Non-pigmented ciliary epithelial cell (primary cell): ENCODE data around the gene MAPKAP1.
"Not testable (repeated sequence)": the region's sequence is repeated elsewhere in the genome, so short reads cannot be mapped to it uniquely, and the experiment has no call there.

Experiments used
- DNase-seq: peaks from one replicate; pipeline ENCODE4 v3.0.0-alpha.2; 2010; ENCODE audit warnings: low read depth

MAPKAP1 gene

DNA sequence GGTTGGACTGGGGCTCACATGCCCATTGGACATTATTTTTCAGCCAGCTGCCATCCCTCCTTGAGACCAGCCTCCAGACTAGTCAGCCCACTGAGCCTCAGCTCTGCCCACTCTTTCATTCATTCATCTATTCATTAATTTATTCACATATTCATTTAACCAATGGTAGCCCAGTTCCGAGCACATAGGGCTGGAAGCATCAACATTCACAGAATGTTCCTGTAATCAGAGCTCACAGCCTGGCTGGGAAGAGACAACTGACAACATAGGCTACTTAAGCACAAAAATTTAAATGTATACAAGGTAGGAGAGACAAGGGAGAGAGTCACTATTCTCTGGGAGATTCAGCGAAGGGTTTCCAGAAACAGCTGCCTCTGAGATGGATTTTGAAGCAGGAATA, 23.2 kb upstream of the MAPKAP1 start:
- no peak for DNase-seq

DNA sequence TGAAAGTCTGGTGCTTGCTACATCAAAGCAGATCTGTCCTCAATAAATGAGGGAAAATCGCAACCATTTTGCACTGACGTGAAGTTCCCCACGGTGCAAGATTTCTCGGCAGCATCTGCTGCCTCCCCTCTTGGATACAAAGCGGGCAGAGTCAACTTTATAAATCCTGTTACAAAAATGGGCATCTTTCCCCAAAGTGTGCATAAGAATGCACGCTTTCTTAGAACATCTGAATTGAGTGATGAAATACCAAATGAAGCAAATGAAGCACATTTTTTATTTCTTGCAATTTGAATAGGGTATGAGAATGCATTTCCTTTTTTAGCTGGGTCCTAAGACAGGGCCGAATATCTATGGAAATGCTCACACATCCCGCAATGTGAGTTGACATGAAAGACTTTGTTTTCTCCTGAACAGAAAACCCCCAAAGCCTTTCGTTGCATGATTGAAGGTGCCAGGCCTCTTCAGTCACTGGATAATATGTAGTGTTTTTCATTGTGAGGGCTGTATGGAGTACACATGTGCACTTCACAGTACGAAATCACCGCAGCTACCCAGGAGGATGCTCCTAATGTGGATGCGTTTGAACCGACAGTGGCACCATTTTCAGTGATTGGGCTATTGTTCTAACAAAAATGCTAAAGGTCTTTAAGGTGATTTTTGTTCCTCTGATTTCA, 19.6 kb upstream of the MAPKAP1 start:
- no peak for DNase-seq

DNA sequence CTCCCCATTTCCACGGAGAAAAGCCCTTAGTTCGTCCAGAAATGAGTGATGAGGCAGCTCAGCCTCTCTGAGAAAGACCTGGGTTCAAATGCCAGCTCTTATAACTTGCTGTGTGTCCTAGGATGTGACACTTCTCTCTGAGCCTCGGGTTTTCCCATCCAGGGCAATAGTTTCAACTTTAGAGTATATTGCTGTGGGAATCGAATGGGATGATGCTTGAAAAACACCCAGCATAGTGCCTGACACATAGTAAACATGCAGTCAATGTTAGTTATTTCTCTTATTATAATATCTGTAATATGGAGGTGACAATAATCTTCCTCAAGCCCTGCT, 430 bp upstream of the MAPKAP1 start:
- DNase-seq: no peak

DNA sequence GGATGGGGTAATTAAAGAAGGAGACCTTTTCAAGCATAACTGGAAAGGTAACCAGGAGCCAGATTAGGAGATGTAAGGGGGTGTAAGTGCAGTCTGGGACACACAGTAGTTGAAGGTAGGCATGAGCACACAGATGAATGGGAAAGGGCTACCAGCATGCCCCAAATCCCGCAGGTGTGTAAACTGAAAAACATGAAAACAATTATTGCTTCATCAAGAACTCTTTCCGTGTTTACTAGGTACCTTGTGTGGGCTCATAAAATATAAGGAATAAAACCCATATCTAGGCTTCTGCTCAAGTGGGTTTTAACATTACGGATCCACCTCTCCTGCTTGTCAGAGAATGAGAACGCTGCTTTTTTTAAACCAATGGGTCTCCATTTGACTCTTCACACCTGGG, 1.1 kb downstream of the MAPKAP1 start:
- no peak for DNase-seq

DNA sequence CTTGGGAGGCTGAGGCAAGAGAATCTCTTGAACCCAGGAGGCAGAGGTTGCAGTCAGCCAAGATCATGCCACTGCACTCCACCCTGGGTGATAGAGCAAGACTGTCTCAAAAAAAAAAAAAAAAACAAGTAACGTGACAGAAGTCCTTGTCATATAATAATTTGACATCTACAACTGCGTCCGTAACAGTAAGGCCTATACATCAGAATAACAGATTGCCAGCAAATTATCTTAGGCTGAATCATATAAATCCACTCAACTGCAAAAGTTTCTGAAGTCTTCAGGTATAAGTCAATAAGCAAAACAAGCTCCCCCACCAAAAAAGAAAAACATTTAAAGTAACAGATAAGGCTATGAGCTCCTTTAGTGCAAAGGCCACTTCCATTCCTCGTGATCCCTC, 3.3 kb downstream of the MAPKAP1 start:
- no peak for DNase-seq

DNA sequence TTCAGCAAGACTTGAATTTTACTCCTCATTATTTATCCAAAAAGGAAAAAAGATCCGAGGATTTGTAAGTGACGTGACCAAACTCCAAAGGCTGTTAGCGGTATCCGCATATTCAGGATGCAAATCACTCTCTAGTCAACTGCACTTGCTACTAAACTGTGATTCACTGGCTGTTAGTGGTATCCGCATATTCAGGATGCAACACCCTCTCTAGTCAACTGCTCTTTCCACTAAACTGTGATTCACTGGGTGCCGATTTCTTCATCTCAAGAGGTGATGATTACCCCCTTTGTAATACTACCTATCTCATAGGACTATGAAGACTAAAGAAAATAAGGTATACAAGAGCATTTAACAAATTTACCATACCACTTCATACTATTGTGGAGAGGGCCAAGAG, 5.7 kb downstream of the MAPKAP1 start:
- DNase-seq: peak; percentile 22

DNA sequence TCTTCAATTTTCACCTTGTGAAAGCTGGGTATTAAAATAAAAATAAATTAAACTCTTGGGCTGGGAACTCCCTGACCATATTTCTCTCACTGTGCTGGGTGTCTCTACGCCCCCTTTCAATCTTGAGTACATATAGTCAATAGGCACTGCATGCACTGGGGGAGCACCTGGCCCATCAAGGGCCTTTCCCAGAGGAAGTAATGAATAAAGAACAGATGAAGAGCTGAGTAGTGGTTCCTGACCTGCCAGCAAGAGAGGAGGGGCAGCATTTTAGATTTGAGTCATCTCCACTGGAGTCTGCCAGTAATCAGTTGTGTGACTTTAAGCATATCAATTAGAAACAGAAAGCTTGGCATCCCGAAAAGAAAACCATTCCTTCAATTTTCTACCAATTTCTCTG, 6.2 kb downstream of the MAPKAP1 start:
- DNase-seq: no peak

DNA sequence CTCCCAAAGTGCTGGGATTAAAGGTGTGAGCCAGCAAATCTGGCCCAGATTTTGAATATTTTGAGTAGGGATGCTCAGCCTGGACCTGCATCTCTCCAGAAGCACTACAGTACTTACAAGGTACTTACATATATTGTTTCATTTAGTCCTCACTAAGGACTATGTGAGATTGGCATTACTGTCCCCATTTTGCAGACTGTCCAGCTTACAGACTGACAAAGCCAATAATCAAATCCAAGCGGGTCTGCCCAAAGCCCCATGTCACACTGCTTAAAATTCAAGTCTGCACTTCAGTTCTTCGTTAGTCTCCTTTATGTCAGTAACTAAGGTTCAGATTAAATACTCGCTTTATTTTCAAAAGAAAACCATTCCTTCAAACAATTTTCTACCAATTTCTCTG, 7.1 kb downstream of the MAPKAP1 start:
- no peak for DNase-seq

DNA sequence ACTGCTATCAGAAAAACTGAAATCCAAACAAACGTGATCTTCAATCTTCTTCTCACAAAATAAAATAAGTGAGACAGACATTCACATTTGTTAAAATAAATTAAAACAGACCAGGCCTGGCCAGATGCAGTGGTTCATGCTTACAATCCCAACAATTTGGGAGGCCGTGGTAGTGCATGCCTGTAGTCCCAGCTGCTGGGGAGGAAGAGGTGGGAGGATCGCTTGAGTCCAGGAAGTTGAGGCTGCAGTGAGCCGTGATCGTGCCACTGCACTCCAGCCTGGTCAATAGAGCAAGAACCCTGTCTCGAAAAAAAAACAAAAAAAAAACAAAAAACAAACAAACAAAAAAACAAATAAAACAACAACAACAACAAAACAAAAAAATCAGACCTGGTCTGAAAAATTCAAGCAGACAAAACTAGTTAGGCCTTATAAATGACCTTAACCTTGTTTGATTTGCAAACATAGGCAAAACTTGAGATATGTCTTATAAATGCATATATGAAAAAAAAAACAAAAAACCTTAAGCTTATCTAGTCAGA, 10.8 kb downstream of the MAPKAP1 start:
- no peak for DNase-seq

DNA sequence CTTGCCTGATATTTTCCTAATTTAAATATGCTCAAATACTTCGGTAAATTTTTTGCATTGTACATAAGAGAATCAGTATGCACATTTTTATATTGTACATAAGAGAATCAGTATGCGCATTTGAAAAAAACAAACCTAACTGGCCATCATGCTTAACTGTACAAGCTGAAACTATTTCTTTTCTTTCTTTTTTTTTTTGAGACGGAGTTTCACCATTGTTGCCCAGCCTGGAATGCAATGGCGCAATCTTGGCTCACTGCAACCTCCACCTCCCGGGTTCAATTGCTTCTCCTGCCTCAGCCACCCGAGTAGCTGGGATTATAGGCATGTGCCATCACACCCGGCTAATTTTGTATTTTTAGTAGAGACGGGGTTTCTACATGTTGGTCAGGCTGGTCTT, 11.5 kb downstream of the MAPKAP1 start:
- not testable (repeated sequence) for DNase-seq

DNA sequence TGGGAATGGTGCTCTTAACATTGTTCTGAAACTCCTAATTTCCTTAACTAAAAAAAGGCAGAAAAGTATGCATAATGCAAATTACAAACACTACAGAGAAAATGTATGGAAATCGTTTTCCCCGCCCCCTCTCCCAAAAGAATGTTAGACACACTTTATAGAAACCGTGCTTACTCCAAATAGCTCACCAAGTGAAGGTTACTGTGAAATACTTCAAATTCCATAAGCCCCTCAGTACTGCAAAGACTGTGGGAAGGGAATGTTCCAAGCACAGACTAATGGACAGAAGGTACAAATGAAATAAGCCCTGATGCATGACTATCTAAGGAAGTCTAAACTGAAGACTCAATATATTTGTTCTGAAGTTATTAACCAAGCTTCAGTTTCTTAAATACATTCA, 12.5 kb downstream of the MAPKAP1 start:
- DNase-seq: peak; percentile 49

DNA sequence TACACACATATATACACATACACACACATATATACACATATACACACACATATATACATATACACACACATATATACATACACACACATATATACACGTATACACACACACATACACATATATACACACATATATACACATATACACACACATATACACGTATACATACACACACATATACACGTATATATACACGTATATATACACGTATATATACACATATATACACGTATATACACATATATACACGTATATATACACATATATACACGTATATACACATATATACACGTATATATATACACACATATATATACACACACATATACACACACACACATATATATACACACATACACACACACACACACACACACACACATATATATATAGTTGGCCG, 13.5 kb downstream of the MAPKAP1 start:
- not testable (repeated sequence) for DNase-seq

DNA sequence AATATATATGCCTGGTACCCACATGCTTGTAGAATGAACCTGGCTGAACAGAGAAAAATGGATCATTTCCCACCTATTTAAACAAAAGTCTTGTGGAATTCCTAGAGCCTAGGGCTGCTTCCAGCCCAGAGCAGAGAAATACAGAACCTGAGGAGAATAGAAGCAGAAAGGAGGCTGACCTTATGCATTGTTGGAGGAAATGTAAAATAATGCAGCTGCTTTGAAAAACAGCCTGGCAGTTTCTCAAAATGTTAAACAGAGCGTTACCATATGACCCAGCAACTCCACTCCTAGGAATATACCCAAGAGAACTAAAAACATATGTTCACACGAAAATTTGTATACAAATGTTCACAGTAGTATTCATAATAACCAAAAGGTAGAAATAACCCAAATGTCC, 15.1 kb downstream of the MAPKAP1 start:
- DNase-seq: no peak

DNA sequence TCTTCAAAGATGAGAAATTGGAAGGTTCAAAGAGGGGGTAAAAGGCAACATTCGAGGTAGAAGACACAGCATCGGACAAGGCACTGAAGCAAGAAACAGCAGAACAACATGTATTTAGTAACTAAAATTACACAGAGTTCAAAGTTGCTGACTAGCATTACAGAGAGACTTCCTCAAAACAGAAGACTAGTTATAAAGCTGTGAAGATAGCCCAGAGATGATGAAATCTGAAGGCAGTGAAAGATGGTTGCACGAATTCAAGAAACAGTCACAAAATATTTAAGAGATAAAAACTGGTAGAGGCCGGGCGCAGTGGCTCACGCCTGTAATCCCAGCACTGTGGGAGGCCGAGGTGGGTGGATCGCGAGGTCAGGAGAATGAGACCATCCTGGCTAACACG, 16.3 kb downstream of the MAPKAP1 start:
- DNase-seq: no peak

DNA sequence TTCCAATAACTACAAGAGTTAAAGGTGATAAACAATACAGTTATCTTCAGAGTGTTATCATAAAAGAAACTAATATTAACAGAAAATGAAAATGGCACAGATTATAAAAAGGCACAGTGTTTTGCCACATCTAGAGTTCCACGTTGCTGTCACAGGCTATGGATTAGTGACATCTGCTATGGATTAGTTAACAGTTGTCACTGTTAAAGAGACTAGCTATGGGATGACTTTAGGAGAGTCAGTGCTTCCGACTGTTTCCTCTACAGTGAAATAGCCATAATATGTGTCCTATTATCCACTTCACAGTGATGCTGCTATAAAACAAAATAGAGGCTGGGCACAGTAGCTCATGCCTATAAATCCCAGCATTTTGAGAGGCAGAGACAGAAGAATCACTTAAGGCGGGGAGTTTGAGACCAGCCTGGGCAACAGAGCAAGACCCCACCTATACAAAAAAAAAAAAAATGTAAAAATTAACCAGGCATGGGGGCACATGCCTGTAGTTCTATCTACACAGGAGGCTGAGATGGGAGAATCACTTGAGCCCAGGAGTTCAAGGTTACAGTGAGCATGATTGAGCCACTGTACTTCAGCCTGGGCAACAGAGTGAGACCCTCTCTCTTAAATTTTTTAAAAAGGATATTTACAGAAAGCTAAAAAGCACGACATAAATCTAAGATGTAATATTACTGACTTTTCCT, 19.7 kb downstream of the MAPKAP1 start:
- no peak for DNase-seq

DNA sequence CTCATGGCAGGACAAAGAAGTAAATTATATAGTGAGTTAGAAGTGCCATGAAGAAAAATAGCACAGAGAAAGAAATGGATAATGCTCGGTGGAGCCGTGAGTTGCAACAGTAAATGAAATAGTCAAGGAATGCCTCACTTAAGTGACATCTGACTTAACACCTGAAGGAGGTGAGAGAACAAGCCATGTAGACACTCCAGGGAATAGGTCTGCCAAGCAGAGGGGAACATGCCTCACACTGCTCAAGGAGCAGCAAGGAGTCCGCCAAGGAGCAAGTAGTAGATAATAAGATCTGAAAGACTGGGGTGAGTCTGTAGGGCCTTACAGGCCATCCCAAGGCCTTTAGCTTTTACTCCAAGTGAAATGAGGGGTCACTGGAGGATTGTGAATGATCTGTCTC, 21.8 kb downstream of the MAPKAP1 start:
- DNase-seq: no peak

DNA sequence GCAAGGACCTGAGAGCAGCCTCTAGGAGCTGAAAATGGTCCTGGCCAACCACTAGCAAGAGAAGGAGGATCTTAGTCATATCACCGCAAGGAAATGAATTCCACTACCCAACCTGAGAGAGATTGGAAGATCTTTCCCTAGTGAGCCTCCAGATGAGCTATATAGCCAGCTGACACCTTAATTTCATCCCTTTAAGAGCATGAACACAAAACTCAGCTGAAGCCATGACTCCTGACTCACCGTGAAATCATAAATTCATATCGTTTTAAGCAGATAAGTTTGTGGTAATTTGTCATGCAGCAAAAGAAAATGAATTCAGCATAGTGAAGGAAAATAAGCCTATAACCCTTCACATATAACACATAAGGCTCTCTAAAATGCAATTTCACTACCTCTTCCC, 23.5 kb downstream of the MAPKAP1 start:
- DNase-seq: peak; percentile 68

DNA sequence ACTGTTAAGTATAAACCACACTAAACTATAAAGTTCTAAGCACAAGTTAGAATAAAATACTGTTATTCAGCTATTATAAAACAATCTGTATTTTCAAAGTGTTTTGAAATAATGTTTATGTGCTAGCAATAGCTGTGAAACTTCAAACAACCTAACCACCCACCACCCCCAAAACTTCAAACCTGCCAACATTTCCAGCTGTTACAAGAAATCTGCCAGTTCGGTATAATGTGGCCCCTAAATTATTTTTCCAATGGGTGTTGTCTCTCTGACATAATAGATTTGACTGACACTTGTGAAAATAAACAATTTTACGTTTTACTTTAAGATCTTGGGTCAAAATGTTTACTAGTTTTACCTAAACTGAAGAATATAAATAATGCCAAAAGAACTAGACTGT, 24.7 kb downstream of the MAPKAP1 start:
- no peak for DNase-seq

DNA sequence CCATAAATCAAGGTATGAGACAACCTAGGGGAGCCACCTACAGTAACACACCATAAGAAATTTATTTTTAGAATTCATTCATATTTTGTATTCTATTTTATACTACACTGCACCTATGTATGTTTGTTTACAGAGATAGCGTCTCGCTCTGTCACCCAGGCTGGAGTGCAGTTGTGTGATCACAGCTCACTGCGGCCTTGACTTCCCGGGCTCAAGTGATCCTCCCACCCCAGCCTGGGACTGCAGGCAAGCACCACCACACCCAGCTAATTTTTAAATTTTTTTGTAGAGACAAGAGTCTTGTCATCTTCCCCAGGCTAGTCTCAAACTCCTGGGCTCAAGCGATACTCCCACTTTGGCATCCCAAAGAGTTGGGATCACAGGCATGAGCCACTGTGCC, 25.4 kb downstream of the MAPKAP1 start:
- no peak for DNase-seq

DNA sequence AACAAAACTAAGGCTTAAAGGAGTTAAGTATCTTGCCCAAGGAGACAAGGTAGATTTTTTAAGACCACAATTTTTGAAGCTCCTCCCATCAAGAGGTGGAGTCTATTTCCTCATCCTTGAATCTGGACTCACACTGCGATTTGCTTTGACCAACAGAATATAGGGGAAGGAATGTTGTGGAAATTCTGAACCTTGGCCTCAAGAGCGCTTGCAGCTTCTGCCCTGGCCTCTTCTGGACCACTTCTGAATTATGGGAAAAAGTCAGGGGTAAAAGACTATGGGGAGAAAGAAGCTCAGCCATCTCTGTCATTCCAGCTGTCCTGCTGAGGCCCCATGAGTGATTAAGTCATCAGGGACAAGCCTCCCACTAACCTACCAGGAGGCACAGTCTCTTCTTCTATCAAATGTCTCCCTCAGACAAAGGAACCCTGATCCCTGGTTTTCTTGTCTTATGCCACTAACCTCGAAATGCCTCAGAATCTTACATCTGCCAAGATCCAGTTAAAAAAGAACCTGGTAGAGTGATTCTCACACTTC, 25.9 kb downstream of the MAPKAP1 start:
- no peak for DNase-seq

DNA sequence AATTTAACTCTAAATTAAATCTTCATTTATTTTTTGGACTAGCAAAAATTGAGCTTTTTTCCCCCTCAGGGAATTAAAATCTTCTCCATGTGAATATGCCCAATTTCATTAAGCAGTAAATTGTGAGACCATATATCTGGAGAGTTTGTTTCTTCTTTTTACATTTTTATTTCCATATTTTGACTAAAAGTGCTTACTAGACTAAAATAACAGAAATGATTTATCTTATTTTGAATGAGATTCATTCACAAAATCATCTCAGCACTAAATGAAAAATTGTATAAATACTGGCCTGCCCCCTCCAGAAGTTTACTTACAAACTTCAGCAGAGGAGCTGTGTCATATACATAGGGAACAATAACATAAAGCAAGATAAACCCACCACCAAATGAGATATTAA, 26.6 kb downstream of the MAPKAP1 start:
- DNase-seq: no peak

DNA sequence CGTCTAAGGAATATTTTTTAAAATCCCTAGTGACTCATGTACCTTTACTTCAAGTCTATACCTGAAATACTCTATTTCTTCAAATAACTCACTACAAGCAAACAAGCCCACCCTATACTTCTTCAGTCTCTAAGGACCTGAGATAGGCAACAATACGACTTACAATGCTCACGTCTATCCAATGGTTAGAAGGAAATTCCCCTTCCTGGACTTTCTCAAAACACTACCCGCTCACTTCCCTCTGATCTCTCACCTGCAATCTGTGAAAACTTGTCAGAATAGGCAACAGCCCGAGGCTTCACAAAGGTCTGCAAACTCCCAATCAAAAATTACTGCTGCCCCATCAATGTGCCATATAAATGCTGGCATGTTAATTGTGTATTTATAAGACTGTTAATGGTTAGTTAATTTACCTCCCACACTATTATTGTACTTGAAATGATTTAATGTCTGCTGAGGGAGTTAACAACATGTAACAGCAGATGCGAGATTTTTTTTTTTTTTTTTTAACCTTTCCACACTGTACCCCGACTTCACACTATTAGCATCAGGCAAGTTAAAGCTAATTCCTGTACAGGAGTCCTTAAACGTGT, 27.3 kb downstream of the MAPKAP1 start:
- DNase-seq: no peak
